H1 (cell line): ENCODE measurements around the gene IQUB.

ENCODE experiments used
- CBX8 ChIP-seq: fragments of 300-800, 300-1000 bp; sonication (generic); IDR thresholded peaks from 2 replicates; pipeline ENCODE4 v1.7.1; 2016; ENCODE audit warnings: low read depth, low read length, borderline replicate concordance
- POLR2AphosphoS5 ChIP-seq: IDR thresholded peaks from 2 replicates; pipeline ENCODE4 v1.6.1; 2011; ENCODE audit warnings: low read depth, low read length
- RAD21 ChIP-seq, 2 experiments: IDR thresholded peaks in 1 of 2; conservative IDR thresholded peaks in 1 of 2; 2 replicates each; pipeline ENCODE4 v1.6.1; 2011; ENCODE audit warnings: low read depth in 2 of 2, low read length in 2 of 2, improper control_type of control experiment in 1 of 2, inconsistent platforms in 1 of 2, mild to moderate bottlenecking in 1 of 2, moderate library complexity in 1 of 2
- RFX5 ChIP-seq: IDR thresholded peaks from 2 replicates; pipeline ENCODE4 v1.6.1; 2011; ENCODE audit warnings: low read depth, low read length, improper control_type of control experiment, borderline replicate concordance
- SAP30 ChIP-seq: fragments of 300-600 bp; sonication (generic); IDR thresholded peaks from 2 replicates; pipeline ENCODE4 v1.7.1; 2012; ENCODE audit warnings: low read length, moderate library complexity, mild to moderate bottlenecking, inconsistent platforms; ENCODE audit not compliant: insufficient read depth, insufficient replicate concordance
- TAF1 ChIP-seq: IDR thresholded peaks from 2 replicates; pipeline ENCODE4 v1.6.1; 2011; ENCODE audit warnings: mild to moderate bottlenecking, low read depth, low read length
- YY1 ChIP-seq: IDR thresholded peaks from 2 replicates; pipeline ENCODE4 v1.6.1; 2011; ENCODE audit warnings: low read depth, mild to moderate bottlenecking, low read length
- ZNF274 ChIP-seq: IDR thresholded peaks from 2 replicates; pipeline ENCODE4 v1.7.0; 2012; ENCODE audit warnings: low read length, borderline replicate concordance; ENCODE audit errors: extremely low read depth
- TF ChIP-seq, protein P1 (sequence below), 3 experiments: IDR thresholded peaks; 1 replicate in 2 of 3; 2 replicates in 1 of 3; pipeline versions ENCODE4 v1.5.1 to v1.6.1; 2011; ENCODE audit warnings: low read length in 3 of 3, mild to moderate bottlenecking in 3 of 3, inconsistent platforms in 2 of 3, low read depth in 1 of 3, moderate library complexity in 1 of 3; ENCODE audit not compliant: insufficient read depth in 1 of 3; ENCODE audit errors: control extremely low read depth in 1 of 3
- TF ChIP-seq, protein P2 (sequence below): IDR thresholded peaks from 2 replicates; pipeline ENCODE4 v1.6.1; 2011; ENCODE audit warnings: low read depth, mild to moderate bottlenecking, low read length; ENCODE audit not compliant: insufficient read depth

DNA sequence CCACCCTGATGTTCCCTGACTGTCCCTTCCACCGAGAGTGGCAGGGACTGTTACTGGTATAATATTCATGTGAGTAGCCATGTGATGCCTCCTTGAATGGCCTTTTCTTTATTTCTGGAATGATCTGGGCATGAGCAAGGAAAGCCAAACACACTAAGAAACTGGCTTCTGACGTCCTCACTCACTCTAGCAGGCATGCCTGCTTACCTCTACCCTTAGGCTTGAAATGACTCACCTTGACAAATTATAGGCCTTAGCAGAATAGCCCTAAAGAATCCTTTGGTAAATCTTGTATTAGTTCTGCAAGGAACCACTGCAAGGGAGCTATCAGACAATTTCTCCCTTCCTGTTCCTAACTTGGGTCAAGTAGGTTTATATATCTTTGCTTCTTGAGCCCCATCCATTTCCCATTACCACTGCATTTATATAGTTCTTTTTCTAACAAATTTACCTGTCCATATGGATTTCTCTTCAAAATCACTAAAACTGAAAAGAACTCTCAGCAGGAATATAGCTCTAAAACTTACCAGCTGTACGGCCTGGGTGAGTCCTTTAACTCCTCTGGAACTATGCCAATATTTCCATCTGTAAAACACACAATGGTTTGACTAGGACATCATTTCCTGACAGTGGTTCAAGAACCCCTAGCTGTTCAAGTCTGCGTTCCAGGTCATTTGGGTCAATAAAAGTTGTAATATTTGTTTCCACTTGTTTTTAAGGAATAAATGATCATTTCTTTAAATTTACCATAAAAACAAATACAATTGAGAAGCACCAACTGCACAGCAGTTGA lies 36.2 kb upstream of the IQUB start:
- TF ChIP-seq SAP30 (no peak), YY1 (no peak), RAD21 (IDR thresholded peaks at IDR 0.05 in 1 of 2, conservative IDR thresholded peaks at IDR 0.05 in 1 of 2; ENCODE audit: low read depth in 2 of 2, low read length in 2 of 2) (no peak), TAF1 (no peak), CBX8 (no peak), RFX5 (no peak), POLR2AphosphoS5 (no peak), ZNF274 (no peak)
- TF ChIP-seq, protein P1, sequence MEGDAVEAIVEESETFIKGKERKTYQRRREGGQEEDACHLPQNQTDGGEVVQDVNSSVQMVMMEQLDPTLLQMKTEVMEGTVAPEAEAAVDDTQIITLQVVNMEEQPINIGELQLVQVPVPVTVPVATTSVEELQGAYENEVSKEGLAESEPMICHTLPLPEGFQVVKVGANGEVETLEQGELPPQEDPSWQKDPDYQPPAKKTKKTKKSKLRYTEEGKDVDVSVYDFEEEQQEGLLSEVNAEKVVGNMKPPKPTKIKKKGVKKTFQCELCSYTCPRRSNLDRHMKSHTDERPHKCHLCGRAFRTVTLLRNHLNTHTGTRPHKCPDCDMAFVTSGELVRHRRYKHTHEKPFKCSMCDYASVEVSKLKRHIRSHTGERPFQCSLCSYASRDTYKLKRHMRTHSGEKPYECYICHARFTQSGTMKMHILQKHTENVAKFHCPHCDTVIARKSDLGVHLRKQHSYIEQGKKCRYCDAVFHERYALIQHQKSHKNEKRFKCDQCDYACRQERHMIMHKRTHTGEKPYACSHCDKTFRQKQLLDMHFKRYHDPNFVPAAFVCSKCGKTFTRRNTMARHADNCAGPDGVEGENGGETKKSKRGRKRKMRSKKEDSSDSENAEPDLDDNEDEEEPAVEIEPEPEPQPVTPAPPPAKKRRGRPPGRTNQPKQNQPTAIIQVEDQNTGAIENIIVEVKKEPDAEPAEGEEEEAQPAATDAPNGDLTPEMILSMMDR (IDR thresholded peaks at IDR 0.05; ENCODE audit: control extremely low read depth in 1 of 3, insufficient read depth in 1 of 3, low read depth in 1 of 3, low read length in 3 of 3): no peak
- TF ChIP-seq, protein P2, sequence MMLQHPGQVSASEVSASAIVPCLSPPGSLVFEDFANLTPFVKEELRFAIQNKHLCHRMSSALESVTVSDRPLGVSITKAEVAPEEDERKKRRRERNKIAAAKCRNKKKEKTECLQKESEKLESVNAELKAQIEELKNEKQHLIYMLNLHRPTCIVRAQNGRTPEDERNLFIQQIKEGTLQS: no peak
